Hepatic stellate cell (primary cell): ENCODE data around the gene ADAMTS9.

Source experiments
- DNase-seq: peaks from one replicate; pipeline ENCODE4 v3.0.0; 2011; ENCODE audit warnings: low spot score

Gene ADAMTS9

DNA sequence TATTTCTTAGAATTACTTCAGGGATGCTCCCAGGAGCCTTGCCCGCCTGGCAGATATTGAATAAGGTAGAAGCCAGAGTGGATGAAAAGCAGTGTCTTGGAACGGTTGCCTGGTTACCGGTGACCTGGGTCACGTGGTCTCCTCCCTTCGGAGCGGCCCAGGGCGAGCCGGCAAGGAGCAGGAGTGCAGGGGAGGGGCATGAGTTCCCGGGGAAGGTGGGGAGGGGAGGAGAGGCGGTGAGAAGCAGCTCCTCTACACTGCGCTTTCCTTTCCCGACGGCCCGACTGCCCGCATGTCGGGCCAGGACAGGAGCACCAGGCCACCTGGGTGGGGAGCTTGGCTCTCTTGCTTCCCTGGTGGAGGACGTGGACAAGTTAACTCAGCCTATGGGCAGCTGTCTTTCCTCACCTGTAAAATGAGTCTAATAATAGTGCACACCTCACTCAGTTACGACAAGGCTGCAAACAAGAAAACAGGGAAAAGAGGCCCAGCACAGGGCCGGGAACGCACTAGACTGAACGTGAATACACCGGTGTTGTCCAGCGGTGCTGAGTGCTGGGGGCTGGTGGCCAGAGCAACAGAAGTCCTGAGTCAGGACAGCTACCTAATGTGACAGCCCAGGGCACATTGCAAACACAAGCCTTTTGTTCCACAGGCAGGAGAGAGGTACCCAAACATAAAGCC, 198.3 kb downstream of the ADAMTS9 start:
- DNase-seq, result no peak

DNA sequence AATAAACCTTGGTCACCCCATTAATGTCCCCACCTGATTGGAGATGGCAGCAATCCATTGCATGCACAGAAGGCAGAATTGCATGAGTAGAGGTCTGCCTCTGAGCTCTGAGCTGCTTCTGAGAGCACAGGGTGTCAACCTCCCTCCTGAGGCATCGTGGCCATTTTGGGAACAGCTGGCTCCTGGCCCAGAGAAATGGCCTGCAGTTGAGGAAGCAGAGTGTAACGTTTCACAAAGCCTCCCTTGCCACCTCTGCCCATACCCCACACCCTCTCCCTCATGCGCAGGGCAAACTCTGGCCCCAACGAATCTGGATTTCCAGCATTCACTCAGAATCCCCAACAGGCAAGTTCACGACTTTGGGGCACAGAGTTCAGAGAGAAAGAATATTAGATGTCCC, 198.9 kb downstream of the ADAMTS9 start:
- no peak for DNase-seq

DNA sequence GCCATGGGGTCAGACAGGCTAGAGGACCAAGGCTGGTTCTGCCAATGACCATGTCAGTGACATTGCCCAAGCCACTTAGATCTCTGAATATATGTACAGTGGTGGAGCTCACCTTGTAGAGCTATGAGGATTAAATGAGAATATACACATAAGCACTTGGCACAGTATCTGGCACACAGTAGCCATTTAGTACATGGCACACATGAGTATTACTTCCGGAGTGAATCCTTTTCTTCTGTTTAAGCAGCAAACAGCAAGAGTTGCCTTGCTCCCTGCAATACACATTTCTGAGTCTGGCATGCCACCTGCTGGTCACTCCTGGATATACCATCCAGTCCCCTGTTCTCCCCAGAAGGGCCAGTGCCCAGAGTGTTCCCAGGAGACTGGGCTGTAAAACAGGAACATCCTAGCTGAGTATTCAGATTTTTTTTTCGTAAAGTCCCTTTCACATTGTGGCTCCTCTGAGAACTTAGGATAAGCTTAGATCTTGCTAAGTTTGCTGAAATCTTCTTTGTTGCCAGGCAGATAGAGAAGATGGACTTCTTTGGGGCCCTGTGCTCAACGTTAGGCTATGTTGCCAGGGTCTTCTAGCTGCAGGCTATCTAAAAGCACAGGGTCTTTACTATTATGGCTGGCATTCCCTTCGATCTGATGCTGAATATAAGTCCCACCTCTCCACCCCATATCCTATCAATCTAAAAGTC, 203.4 kb downstream of the ADAMTS9 start:
- peak; percentile 72 for DNase-seq

DNA sequence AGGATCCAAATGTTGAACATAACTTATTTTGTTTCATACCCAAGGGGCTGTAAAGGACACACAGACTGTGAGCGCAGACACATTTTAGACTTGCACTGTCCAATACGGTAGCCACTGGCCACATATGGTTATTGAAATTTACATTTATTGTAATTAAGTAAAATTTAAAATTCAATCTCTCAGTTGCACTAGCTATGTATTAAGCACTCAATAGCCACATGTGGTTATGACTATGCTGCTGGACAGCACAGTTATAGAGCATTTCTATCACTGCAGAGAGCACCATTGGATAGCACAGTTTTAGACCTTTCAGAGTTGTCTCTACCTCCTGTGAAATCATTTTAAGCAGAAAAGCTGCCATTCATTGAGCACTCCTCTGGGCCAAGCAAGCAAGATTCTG, 204.3 kb downstream of the ADAMTS9 start:
- DNase-seq, result no peak

DNA sequence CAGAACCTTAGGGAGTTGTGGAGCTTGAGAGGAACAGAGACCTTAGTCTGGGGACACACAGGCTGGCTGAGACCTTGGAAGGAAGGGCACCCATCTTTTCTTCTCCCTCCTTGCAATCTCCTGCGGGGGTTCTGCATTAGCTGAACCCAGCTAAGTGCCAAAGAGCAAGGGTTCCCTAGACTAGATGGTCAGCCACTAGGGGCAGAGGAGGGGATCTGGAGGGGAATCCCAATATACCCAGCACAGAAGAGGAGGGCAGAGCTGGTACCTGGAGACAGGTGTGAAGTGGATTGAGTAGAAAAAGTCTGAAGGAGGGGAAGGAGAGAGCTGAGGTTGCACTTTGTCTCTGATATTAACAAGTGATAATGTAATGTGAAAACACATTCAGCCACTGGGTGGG, 212.8 kb downstream of the ADAMTS9 start:
- no peak for DNase-seq

DNA sequence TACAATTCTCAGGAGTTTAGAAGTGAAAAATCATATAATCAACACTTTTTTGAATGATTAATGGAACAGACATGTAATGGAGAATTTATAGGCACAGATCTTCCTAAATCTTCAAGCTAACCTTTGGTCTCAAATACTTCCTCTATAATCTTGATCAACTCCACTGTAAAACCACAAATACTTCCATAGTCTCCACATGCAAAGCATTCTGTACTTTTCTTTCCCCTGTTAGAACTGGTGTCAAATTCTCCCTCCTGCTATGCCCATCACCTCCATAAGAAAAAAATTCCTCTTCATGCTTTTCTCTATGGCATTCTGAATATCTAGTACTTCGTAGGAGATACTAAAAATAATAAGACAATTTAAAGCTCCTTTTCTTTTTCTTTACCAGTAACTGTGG, 214.3 kb downstream of the ADAMTS9 start:
- DNase-seq, result no peak

DNA sequence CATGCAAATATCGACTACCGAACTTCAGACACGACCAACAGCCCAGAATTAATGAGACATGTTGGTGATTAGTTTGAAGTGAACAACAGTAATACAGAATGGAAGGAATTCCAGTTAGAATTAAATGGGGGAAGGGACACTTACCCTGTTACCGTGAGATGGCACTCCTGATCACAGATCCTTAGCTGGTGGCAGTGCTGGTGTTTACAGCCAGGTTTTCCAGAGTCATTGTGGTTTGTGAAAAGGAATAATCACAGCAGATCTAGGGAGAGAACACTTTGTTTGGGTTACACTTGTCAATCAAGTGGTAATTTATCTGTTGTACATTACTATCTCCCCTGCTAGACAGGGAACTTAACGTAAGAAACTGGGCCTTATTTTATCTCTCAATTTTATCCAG, 217.4 kb downstream of the ADAMTS9 start:
- no peak for DNase-seq

DNA sequence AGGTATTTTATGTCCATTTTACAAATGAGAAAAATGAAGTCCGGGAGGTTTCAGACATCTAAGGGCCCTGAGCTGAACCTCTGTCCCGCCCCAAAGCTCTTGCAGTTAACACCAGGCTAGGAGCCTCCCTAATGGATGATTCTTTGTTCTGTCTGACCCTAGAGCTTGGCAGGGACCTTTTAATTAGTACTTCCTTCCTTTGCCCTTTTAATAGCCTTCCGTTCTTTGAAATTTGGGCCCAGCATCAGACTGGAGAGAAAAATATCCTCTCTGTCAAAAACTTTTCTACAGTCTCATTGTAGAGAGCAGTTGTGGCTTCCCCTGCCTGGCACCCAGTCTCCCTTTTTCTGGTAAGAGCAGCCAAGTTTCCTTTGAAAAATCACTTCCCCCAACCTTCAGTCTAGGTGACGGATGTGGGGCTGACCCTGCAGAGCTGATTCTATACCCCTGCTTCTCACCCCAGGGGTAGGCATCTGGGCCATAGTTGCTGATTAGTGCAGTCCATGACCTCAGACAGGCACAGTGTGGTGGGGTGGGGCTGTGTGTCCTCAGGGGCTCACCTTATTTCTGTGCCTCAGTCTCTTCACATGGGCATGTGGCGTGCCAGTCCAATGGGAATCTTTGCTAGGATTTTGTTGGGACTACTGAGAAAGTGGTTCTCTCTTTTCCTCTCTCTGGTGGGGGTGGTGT, 220.4 kb downstream of the ADAMTS9 start:
- no peak for DNase-seq
